Endothelial cell of umbilical vein (primary cell): ENCODE data around the gene LANCL3. TPM values are rescaled to one million over a fixed set of nuclear protein-coding genes. Genes with fewer than 3 reads are reported as not detected.

Experiments used
- BruUV-seq: library from RNA; stranded (reverse); fragments of 400-500 nt; replicated peaks from 2 replicates; lab custom pipeline; 2021; lab: Mats Ljungman, UMichigan
- CTCF ChIA-PET: fragments of 300-600, 350-600 bp; sonication (Branson Sonifier 250); formaldehyde crosslinking; loops from one replicate; lab custom pipeline; 2021; ENCODE audit warnings: antibody characterized with exemption, inconsistent platforms; lab: Charles Lee
- POLR2A ChIA-PET: fragments of 300-600, 350-600 bp; sonication (Branson Sonifier 250); formaldehyde crosslinking; loops from one replicate; lab custom pipeline; 2021; ENCODE audit warnings: antibody characterized with exemption, inconsistent platforms; lab: Charles Lee
- DNase-seq: peaks from one replicate; pipeline ENCODE4 v3.0.0-alpha.2; 2011; ENCODE audit warnings: low read depth, low spot score
- FAIRE-seq: peaks from 2 replicates; lab custom pipeline; 2011; peaks lifted over from hg19 to GRCh38; lab: Jason Lieb, UNC
- H2AFZ ChIP-seq: 2 replicates; pipeline ENCODE4 v1.6.0; 2012; ENCODE audit warnings: low read depth, low read length, control low read depth, inconsistent platforms
- H3K27ac ChIP-seq: 2 replicates; pipeline ENCODE4 v1.5.1; 2011; ENCODE audit warnings: low read depth, mild to moderate bottlenecking, control low read depth, low read length, moderate library complexity; ENCODE audit not compliant: insufficient read depth
- H3K27me3 ChIP-seq, 2 experiments: 2 replicates each; pipeline versions ENCODE4 v1.6.0 to v1.6.1; 2011; ENCODE audit warnings: low read length in 2 of 2, mixed read lengths in 1 of 2; ENCODE audit not compliant: control insufficient read depth in 2 of 2, insufficient read depth in 2 of 2
- H3K36me3 ChIP-seq, 2 experiments: 2 replicates in 1 of 2; 3 replicates in 1 of 2; pipeline ENCODE4 v1.5.1; 2011; ENCODE audit warnings: low read length in 2 of 2, mild to moderate bottlenecking in 1 of 2, moderate library complexity in 1 of 2; ENCODE audit not compliant: control insufficient read depth in 2 of 2, insufficient read depth in 2 of 2; ENCODE audit errors: extremely low read depth in 1 of 2
- H3K4me1 ChIP-seq: 3 replicates; pipeline ENCODE4 v1.5.1; 2011; ENCODE audit warnings: mild to moderate bottlenecking, low read length; ENCODE audit not compliant: control insufficient read depth, insufficient read depth; ENCODE audit errors: extremely low read depth
- H3K4me2 ChIP-seq: 2 replicates; pipeline ENCODE4 v1.6.1; 2011; ENCODE audit warnings: low read length, control low read depth, mixed read lengths; ENCODE audit not compliant: insufficient read depth
- H3K4me3 ChIP-seq, 3 experiments: fragments of 200-600 bp in 1 of 3; sonication (generic), shearing (Covaris generic) in 1 of 3; replicated peaks in 1 of 3; 2 replicates each; pipeline ENCODE4 v1.5.1; 2011 to 2016; ENCODE audit warnings: control low read depth in 3 of 3, low read length in 3 of 3, mild to moderate bottlenecking in 2 of 3, inconsistent platforms in 1 of 3, low read depth in 1 of 3, moderate library complexity in 1 of 3; ENCODE audit not compliant: insufficient read depth in 1 of 3
- H3K79me2 ChIP-seq: 2 replicates; pipeline ENCODE4 v1.6.0; 2012; ENCODE audit warnings: low read length, inconsistent platforms; ENCODE audit not compliant: control insufficient read depth, insufficient read depth
- H3K9ac ChIP-seq: replicated peaks from 2 replicates; pipeline ENCODE3; 2011; ENCODE audit warnings: low read length, control low read depth; ENCODE audit not compliant: insufficient read depth; ENCODE audit errors: extremely low read depth
- H3K9me1 ChIP-seq: replicated peaks from 3 replicates; pipeline ENCODE4 v1.6.0; 2011; ENCODE audit warnings: mild to moderate bottlenecking, low read length; ENCODE audit not compliant: control insufficient read depth, insufficient read depth; ENCODE audit errors: extremely low read depth
- H3K9me3 ChIP-seq: replicated peaks from 2 replicates; pipeline ENCODE4 v1.5.1; 2012; ENCODE audit warnings: low read length, inconsistent platforms; ENCODE audit not compliant: control insufficient read depth, insufficient read depth
- H4K20me1 ChIP-seq: replicated peaks from 2 replicates; pipeline ENCODE3; 2011; ENCODE audit warnings: mild to moderate bottlenecking, low read length; ENCODE audit not compliant: control insufficient read depth, insufficient read depth; ENCODE audit errors: extremely low read depth
- CTCF ChIP-seq, 2 donors: IDR thresholded peaks; 1 replicate in 1 of 2; 2 replicates in 1 of 2; pipeline ENCODE4 v1.5.1; 2011; ENCODE audit warnings: low read length in 2 of 2, mild to moderate bottlenecking in 2 of 2, moderate library complexity in 2 of 2, control low read depth in 1 of 2, inconsistent platforms in 1 of 2, low read depth in 1 of 2; ENCODE audit not compliant: insufficient read depth in 1 of 2; ENCODE audit errors: extremely low read depth in 1 of 2
- EZH2 ChIP-seq: IDR thresholded peaks from 2 replicates; pipeline ENCODE4 v1.6.1; 2012; ENCODE audit warnings: borderline replicate concordance, low read depth, mild to moderate bottlenecking, moderate library complexity, low read length, inconsistent platforms; ENCODE audit not compliant: severe bottlenecking
- FOS ChIP-seq: IDR thresholded peaks from 2 replicates; pipeline ENCODE4 v1.6.1; 2011; ENCODE audit warnings: mild to moderate bottlenecking, low read length, moderate library complexity, borderline replicate concordance; ENCODE audit not compliant: insufficient read depth
- GATA2 ChIP-seq: IDR thresholded peaks from 2 replicates; pipeline ENCODE4 v1.7.0; 2011; ENCODE audit warnings: low read depth, mild to moderate bottlenecking, moderate library complexity, mixed read lengths, low read length; ENCODE audit not compliant: insufficient read length, insufficient read depth
- JUN ChIP-seq: IDR thresholded peaks from 2 replicates; pipeline ENCODE4 v1.6.1; 2011; ENCODE audit warnings: borderline replicate concordance, low read depth; ENCODE audit not compliant: insufficient read length, insufficient read depth
- MYC ChIP-seq: IDR thresholded peaks from one replicate; pipeline ENCODE4 v1.6.1; 2011; ENCODE audit warnings: mild to moderate bottlenecking, low read depth, low read length
- POLR2AphosphoS5 ChIP-seq: IDR thresholded peaks from 2 replicates; pipeline ENCODE4 v1.6.1; 2012; ENCODE audit warnings: low read depth, mild to moderate bottlenecking, control low read depth, low read length, moderate library complexity; ENCODE audit not compliant: insufficient read depth
- dilution Hi-C: fragments of 300-500 bp; cut with MboI; formaldehyde crosslinking; loops from one replicate; pipeline ENCODE4 v1.15.0; 2019; ENCODE audit warnings: low sequenced_read_pairs; ENCODE audit not compliant: extremely low pct_ligation_motif_present
- intact Hi-C: fragments of 100-400 bp; cut with micrococcal nuclease; formaldehyde crosslinking; loops from one replicate; pipeline ENCODE4 v1.10.0; 2022
- polyA plus RNA-seq, 4 experiments: library from polyadenylated mRNA; depleted of rRNA in 3 of 4; stranded (reverse) in 3 of 4; unstranded in 1 of 4; fragments of >200 nt; gene quantifications; 2 replicates each; pipeline versions ENCODE4 v1.2.1 to v1.2.3, GENCODE V29; 2011 to 2012; ENCODE audit warnings: missing spikeins in 1 of 4
- total RNA-seq: library from RNA; stranded (reverse); gene quantifications from 2 replicates; pipeline ENCODE4 v1.2.3, GENCODE V29; 2021

Gene LANCL3
- total and polyA plus RNA-seq, 2 donors (not counting 3 experiments of a cell fraction or from before 2014, with no cell fraction given), result 0.12 to 1.5 TPM

GRCh38 chrX:37711991-37712390, 140.5 kb downstream of the LANCL3 start:
- no peaks in the 10 kb centered on the region for H4K20me1 ChIP-seq
- H3K9me3 ChIP-seq, result no peaks in the 10 kb centered on the region
- H3K4me1 ChIP-seq, result no peaks in the 10 kb centered on the region
- no peaks in the 10 kb centered on the region for H3K36me3 ChIP-seq
- CTCF ChIA-PET, result no interaction called here
- no peak overlapping the region for H2AFZ ChIP-seq
- no peaks in the 10 kb centered on the region for H3K27me3 ChIP-seq
- H3K9me1 ChIP-seq, result no peaks in the 10 kb centered on the region
- intact Hi-C loops, result no loop called here
- H3K27ac ChIP-seq, result no peak overlapping the region
- H3K79me2 ChIP-seq, result no peaks in the 10 kb centered on the region
- FAIRE-seq, result no peak
- no TSS peak for BruUV-seq
- H3K4me3 ChIP-seq, result no peak overlapping the region
- no peak overlapping the region for H3K4me2 ChIP-seq
- dilution Hi-C loops, result no loop called here
- POLR2A ChIA-PET, result no interaction called here
- no peak overlapping the region for H3K9ac ChIP-seq
- DNase-seq, result no peak
- TF ChIP-seq CTCF (IDR thresholded peaks at IDR 0.05; ENCODE audit: extremely low read depth in 1 of 2, insufficient read depth in 1 of 2, low read depth in 1 of 2, low read length in 2 of 2), result no peak
- TF ChIP-seq MYC, result no peak
- TF ChIP-seq GATA2, result no peak
- TF ChIP-seq JUN, result no peak
- TF ChIP-seq FOS, result no peak
- TF ChIP-seq EZH2, result no peak
- no peak for TF ChIP-seq POLR2AphosphoS5
